ENCODE results near the gene DEFB113. TPM values are rescaled to one million over a fixed set of nuclear protein-coding genes. Genes with fewer than 3 reads are reported as not detected.
A peak's percentile ranks its signal among the peaks of the same experiment; 100 is the strongest.

The DEFB113 gene
- total RNA-seq, 1 experiment from 2014 or later = not detected

DNA sequence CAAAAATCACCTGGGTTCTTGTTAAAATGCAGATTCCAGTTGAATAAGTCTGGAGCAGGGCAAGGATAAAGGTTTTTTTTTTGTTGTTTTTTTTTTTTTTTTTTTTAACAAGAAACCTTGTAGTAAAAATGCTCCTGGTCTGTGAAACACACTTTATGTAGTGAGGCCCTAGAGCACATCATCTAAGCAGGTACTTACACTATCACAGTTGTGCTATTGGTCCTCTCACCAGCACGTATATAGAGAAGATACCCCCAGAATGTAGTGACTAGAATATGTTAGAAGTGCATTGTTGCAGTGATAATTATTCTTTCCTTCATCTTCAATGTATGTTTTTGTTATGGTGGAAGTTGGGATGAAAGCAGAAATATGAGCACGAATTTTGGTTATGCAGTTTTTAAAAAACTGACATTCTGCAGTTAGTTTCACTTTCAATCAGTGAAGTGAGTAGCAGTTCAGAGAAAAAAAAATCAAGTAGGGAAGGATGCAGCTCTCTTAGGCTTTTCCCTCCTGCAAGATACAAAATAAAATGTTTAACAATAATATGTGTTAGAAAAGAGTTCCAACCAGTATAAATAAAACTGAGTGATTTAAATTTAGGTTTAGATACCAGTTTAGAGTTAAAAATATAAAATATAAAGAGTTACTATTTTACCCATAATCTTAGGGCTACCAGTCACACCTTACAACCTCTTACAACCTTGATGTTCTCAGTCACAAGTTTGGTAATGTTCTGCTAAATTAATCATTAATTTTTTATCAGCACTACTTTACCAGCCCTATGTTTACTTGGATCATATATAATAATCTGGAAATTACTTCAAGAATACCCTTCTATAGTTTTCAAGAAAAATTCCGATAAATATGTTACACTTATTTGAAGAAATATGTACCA, 9.2 kb upstream of the DEFB113 start:
- peak overlapping the region; percentile 78 for H2AFZ ChIP-seq
- no peaks in the 10 kb centered on the region for H4K20me1 ChIP-seq (ENCODE audit: insufficient read depth)
- H3K4me3 ChIP-seq = peak overlapping the region; percentile 50
- H3K79me2 ChIP-seq (ENCODE audit: low read depth) = no peaks in the 10 kb centered on the region
- no TSS peak for BruUV-seq (replicated peaks)
- intact Hi-C loops (cut with micrococcal nuclease; ENCODE audit: unreplicated experiment) = no loop called here
- POLR2A ChIA-PET (ENCODE audit: unreplicated experiment) = no interaction called here
- H3K4me2 ChIP-seq = peak overlapping the region; percentile 69
- no peak overlapping the region for H3K27ac ChIP-seq
- no peaks in the 10 kb centered on the region for H3K36me3 ChIP-seq (ENCODE audit: low read depth)
- H3K4me1 ChIP-seq (replicated peaks; ENCODE audit: insufficient read depth) = no peaks in the 10 kb centered on the region; the same call in 1 of the 2 replicates
- no peaks in the 10 kb centered on the region for H3K9me3 ChIP-seq (ENCODE audit: insufficient read depth, low read depth)
- no peak for DNase-seq
- H3F3A ChIP-seq (ENCODE audit: insufficient read depth, low read depth) = no peaks in the 10 kb centered on the region
- H3K9me2 ChIP-seq (ENCODE audit: insufficient read depth) = no peaks in the 10 kb centered on the region; the same call in 1 of the 2 replicates
- CTCF ChIA-PET = no interaction called here
- TF ChIP-seq EZH2 (IDR thresholded peaks at IDR 0.05; ENCODE audit: low read depth) = no peak
- TF ChIP-seq, protein P1, sequence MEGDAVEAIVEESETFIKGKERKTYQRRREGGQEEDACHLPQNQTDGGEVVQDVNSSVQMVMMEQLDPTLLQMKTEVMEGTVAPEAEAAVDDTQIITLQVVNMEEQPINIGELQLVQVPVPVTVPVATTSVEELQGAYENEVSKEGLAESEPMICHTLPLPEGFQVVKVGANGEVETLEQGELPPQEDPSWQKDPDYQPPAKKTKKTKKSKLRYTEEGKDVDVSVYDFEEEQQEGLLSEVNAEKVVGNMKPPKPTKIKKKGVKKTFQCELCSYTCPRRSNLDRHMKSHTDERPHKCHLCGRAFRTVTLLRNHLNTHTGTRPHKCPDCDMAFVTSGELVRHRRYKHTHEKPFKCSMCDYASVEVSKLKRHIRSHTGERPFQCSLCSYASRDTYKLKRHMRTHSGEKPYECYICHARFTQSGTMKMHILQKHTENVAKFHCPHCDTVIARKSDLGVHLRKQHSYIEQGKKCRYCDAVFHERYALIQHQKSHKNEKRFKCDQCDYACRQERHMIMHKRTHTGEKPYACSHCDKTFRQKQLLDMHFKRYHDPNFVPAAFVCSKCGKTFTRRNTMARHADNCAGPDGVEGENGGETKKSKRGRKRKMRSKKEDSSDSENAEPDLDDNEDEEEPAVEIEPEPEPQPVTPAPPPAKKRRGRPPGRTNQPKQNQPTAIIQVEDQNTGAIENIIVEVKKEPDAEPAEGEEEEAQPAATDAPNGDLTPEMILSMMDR (conservative IDR thresholded peaks at IDR 0.05) = no peak
- H3K27me3 ChIP-seq (ENCODE audit: insufficient read depth, low read depth) = no peaks in the 10 kb centered on the region

DNA sequence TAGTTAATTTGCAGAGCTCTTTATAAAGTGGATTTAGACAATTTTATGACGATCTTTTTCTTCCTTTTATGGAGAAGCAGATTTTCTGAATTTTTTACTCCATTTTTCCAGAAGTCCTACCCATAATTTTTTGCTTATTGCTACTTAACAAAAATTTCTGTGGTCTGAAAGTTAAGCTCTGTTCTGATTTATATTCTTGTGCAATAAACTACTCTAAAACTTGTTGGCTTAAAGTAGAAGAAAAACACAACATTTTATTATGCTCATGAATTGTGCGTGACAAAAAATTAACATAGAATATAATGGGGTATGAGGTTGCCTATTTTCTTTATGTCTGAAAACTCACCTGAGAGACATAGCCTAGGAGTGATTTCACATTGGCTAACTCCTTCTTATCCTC, 2.6 kb downstream of the DEFB113 start:
- Histone ChIP-seq H4K20me1 (ENCODE audit: insufficient read depth) (no peaks in the 10 kb centered on the region), H3K4me2 (no peak overlapping the region), H3K27me3 (ENCODE audit: insufficient read depth, low read depth) (no peaks in the 10 kb centered on the region), H3K4me3 (no peak overlapping the region), H3K36me3 (ENCODE audit: low read depth) (no peaks in the 10 kb centered on the region), H3F3A (ENCODE audit: insufficient read depth, low read depth) (no peaks in the 10 kb centered on the region), H3K4me1 (replicated peaks; ENCODE audit: insufficient read depth) (no peaks in the 10 kb centered on the region), H2AFZ (no peak overlapping the region), H3K9me3 (ENCODE audit: insufficient read depth, low read depth) (no peaks in the 10 kb centered on the region), H3K27ac (no peak overlapping the region), H3K79me2 (ENCODE audit: low read depth) (no peaks in the 10 kb centered on the region), H3K9me2 (ENCODE audit: insufficient read depth) (no peaks in the 10 kb centered on the region; the same call in 1 of the 2 replicates)
- ChIA-PET CTCF (no interaction called here), POLR2A (ENCODE audit: unreplicated experiment) (no interaction called here)
- TF ChIP-seq, protein P1 (conservative IDR thresholded peaks at IDR 0.05) = no peak
- TF ChIP-seq EZH2 (IDR thresholded peaks at IDR 0.05; ENCODE audit: low read depth) = no peak
- DNase-seq = no peak
- intact Hi-C loops (cut with micrococcal nuclease; ENCODE audit: unreplicated experiment) = no loop called here
- BruUV-seq (replicated peaks) = no TSS peak

DNA sequence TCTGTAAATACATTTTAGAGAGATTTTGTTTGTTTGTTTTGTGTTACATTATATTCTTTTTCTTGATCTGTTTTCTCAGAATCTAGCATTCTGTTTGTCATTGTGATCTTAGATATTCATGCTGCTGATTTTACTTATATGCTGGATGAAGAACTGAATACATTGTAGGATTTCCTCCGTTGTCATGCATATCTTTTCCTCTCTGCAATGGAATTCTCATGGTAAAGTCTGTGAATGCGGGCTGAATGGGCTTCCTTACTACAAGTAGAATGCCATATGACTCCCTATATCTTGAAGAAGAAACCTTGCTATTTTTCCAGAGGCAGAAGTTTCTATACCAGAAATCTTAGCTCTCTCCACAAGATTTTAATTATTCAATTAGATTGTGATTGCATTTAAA, 3.1 kb downstream of the DEFB113 start:
- H3K4me1 ChIP-seq (replicated peaks; ENCODE audit: insufficient read depth) = no peaks in the 10 kb centered on the region
- H3K9me3 ChIP-seq (ENCODE audit: insufficient read depth, low read depth) = no peaks in the 10 kb centered on the region
- H2AFZ ChIP-seq = no peak overlapping the region
- BruUV-seq (replicated peaks) = no TSS peak
- H3K79me2 ChIP-seq (ENCODE audit: low read depth) = no peaks in the 10 kb centered on the region
- no peak overlapping the region for H3K27ac ChIP-seq
- DNase-seq = no peak
- H3K4me2 ChIP-seq = no peak overlapping the region
- H3K4me3 ChIP-seq = no peak overlapping the region
- POLR2A ChIA-PET (ENCODE audit: unreplicated experiment) = no interaction called here
- no peaks in the 10 kb centered on the region; the same call in 1 of the 2 replicates for H3K9me2 ChIP-seq (ENCODE audit: insufficient read depth)
- intact Hi-C loops (cut with micrococcal nuclease; ENCODE audit: unreplicated experiment) = no loop called here
- H3K27me3 ChIP-seq (ENCODE audit: insufficient read depth, low read depth) = no peaks in the 10 kb centered on the region
- no peaks in the 10 kb centered on the region for H3K36me3 ChIP-seq (ENCODE audit: low read depth)
- no peaks in the 10 kb centered on the region for H3F3A ChIP-seq (ENCODE audit: insufficient read depth, low read depth)
- TF ChIP-seq, protein P1 (conservative IDR thresholded peaks at IDR 0.05) = no peak
- no peak for TF ChIP-seq EZH2 (IDR thresholded peaks at IDR 0.05; ENCODE audit: low read depth)
- no peaks in the 10 kb centered on the region for H4K20me1 ChIP-seq (ENCODE audit: insufficient read depth)
- CTCF ChIA-PET = no interaction called here

All from PC-9 (cell line).